Transverse colon (tissue), 4 donors: Measurements from ENCODE around the gene HMCN2. TPM values are rescaled to one million over a fixed set of nuclear protein-coding genes. Genes with fewer than 3 reads are reported as not detected.

Experiments used
- DNase-seq: peaks from one replicate; pipeline ENCODE4 v3.0.0-alpha.2; 2019
- H3K27ac ChIP-seq, 4 donors: fragments of 200-600 bp; sonication (generic); 2 replicates each; pipeline ENCODE4 v1.5.1; 2016 to 2018; ENCODE audit warnings: inconsistent platforms in 4 of 4
- H3K27me3 ChIP-seq: fragments of 200-600 bp; sonication (generic); 2 replicates; pipeline ENCODE4 v1.5.1; 2017; ENCODE audit warnings: inconsistent platforms
- H3K36me3 ChIP-seq, 4 donors: fragments of 200-600 bp; sonication (generic); 2 replicates each; pipeline ENCODE4 v1.5.1; 2017 to 2019; ENCODE audit warnings: inconsistent platforms in 4 of 4
- H3K4me1 ChIP-seq, 4 donors: fragments of 200-600 bp; sonication (generic); 2 replicates each; pipeline ENCODE4 v1.5.1; 2017 to 2020; ENCODE audit warnings: inconsistent platforms in 4 of 4
- H3K4me3 ChIP-seq, 4 donors: fragments of 200-600 bp; sonication (generic); 1 replicate in 1 of 4; 2 replicates in 3 of 4; pipeline versions ENCODE4 v1.5.1 to v1.6.1; 2017 to 2019; ENCODE audit warnings: inconsistent platforms in 4 of 4
- H3K9me3 ChIP-seq, 2 donors: fragments of 200-600 bp; sonication (generic); 2 replicates each; pipeline ENCODE4 v1.5.1; 2017 to 2019; ENCODE audit warnings: inconsistent platforms in 2 of 2
- EP300 ChIP-seq: sonication (generic); formaldehyde crosslinking; IDR thresholded peaks from one replicate; pipeline ENCODE4 v1.6.1; 2017; ENCODE audit warnings: antibody characterized with exemption, low read depth
- POLR2A ChIP-seq: fragments of 450-650 bp; IDR thresholded peaks from one replicate; pipeline ENCODE4 v1.6.1; 2016; ENCODE audit warnings: antibody characterized with exemption, mild to moderate bottlenecking, moderate library complexity
- POLR2AphosphoS5 ChIP-seq, 3 donors: sonication (generic); formaldehyde crosslinking; IDR thresholded peaks; one replicate each; pipeline ENCODE4 v1.6.1; 2016; ENCODE audit warnings: antibody characterized with exemption in 3 of 3
- WGBS, 2 donors: methylation state at CpG; one replicate each; pipeline ENCODE4 v1.1.5; 2018; ENCODE audit warnings: low coverage in 1 of 2; 5-methylcytosine and 5-hydroxymethylcytosine counted together
- in situ Hi-C, 4 donors: fragments of 200-750 bp; cut with MboI; loops; one replicate each; pipeline versions ENCODE4 v1.15.0 to v1.15.1; 2017; ENCODE audit warnings: low sequenced_read_pairs in 3 of 4, low pct_ligation_motif_present in 1 of 4, low pct_unique_long_range_greater_than_20kb in 1 of 4
- intact Hi-C: fragments of 100-400 bp; cut with DNase I; formaldehyde crosslinking; loops from one replicate; pipeline ENCODE4 v1.15.1; 2023; ENCODE audit warnings: low total_unique reads
- total RNA-seq, 4 donors: library from RNA; depleted of rRNA; stranded (reverse); fragments of >200 nt; gene quantifications; one replicate each; pipeline ENCODE4 v1.1.0, GENCODE V29; 2016
- TF ChIP-seq, protein P1 (sequence below), 5 experiments: fragments of 200-600 bp in 3 of 5; fragments of 450-650 bp in 2 of 5; sonication (generic) in 3 of 5; IDR thresholded peaks; 1 replicate in 2 of 5; 2 replicates in 3 of 5; pipeline ENCODE4 v1.5.1; 2016 to 2017; ENCODE audit warnings: antibody characterized with exemption in 5 of 5, inconsistent platforms in 3 of 5, mild to moderate bottlenecking in 2 of 5, moderate library complexity in 1 of 5

The HMCN2 gene
- total RNA-seq, 4 donors from 2014 or later, result 7.8 to 40.0 (median 15.2) TPM

DNA sequence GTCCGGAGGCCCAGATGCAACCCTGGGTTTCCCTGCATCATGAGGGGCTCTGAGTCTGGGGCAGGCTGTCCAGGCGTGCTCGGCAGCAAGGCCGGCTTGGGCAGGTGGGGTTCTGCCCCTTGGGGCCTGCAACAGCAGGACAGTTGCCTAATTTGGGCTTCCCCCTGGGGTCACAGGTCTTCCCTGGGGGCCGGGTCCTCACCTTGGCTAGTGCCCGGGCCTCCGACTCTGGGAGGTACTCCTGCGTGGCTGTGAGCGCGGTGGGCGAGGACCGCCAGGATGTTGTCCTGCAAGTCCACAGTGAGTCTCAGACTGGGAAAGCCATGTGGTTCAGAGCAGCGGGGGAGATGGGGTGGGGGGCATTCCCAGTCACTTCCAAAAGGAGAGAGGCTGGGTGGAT, 97.1 kb downstream of the HMCN2 start:
- in situ Hi-C loops, result no loop called here
- Histone ChIP-seq H3K4me1 (no peaks in the 10 kb centered on the region), H3K36me3 (no peaks in the 10 kb centered on the region), H3K4me3 (no peak overlapping the region), H3K27ac (no peak overlapping the region), H3K27me3 (no peaks in the 10 kb centered on the region), H3K9me3 (no peaks in the 10 kb centered on the region)
- TF ChIP-seq, protein P1, sequence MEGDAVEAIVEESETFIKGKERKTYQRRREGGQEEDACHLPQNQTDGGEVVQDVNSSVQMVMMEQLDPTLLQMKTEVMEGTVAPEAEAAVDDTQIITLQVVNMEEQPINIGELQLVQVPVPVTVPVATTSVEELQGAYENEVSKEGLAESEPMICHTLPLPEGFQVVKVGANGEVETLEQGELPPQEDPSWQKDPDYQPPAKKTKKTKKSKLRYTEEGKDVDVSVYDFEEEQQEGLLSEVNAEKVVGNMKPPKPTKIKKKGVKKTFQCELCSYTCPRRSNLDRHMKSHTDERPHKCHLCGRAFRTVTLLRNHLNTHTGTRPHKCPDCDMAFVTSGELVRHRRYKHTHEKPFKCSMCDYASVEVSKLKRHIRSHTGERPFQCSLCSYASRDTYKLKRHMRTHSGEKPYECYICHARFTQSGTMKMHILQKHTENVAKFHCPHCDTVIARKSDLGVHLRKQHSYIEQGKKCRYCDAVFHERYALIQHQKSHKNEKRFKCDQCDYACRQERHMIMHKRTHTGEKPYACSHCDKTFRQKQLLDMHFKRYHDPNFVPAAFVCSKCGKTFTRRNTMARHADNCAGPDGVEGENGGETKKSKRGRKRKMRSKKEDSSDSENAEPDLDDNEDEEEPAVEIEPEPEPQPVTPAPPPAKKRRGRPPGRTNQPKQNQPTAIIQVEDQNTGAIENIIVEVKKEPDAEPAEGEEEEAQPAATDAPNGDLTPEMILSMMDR (IDR thresholded peaks at IDR 0.05), result no peak
- TF ChIP-seq POLR2A (no peak), EP300 (no peak), POLR2AphosphoS5 (IDR thresholded peaks at IDR 0.05) (no peak)
- intact Hi-C loops, result no loop called here
- 82% methylated on average over 6 of the region's 13 CpGs; no CpG with 5 or more reads in 1 of the 2 donors for WGBS, 2 donors
- DNase-seq, result no peak

GRCh38 chr9:130363755-130364404, 98.3 kb downstream of the HMCN2 start:
- H3K36me3 ChIP-seq, result no peaks in the 10 kb centered on the region
- no peak for TF ChIP-seq POLR2AphosphoS5 (IDR thresholded peaks at IDR 0.05)
- TF ChIP-seq EP300, result no peak
- TF ChIP-seq, protein P1 (IDR thresholded peaks at IDR 0.05), result no peak
- TF ChIP-seq POLR2A, result no peak
- intact Hi-C loops, result no loop called here
- DNase-seq, result no peak
- no peak overlapping the region for H3K27ac ChIP-seq
- H3K4me3 ChIP-seq, result no peak overlapping the region
- H3K4me1 ChIP-seq, result no peaks in the 10 kb centered on the region
- no peaks in the 10 kb centered on the region for H3K9me3 ChIP-seq
- in situ Hi-C loops, result no loop called here
- no peaks in the 10 kb centered on the region for H3K27me3 ChIP-seq
- WGBS, 2 donors, result 79 to 86% methylated on average over 6 to 9 of the region's 9 CpGs

GRCh38 chr9:130364619-130365322, 99.2 kb downstream of the HMCN2 start:
- intact Hi-C loops (no loop called here), in situ Hi-C loops (no loop called here)
- Histone ChIP-seq H3K27ac (no peak overlapping the region), H3K27me3 (no peaks in the 10 kb centered on the region), H3K4me1 (no peaks in the 10 kb centered on the region), H3K36me3 (no peaks in the 10 kb centered on the region), H3K9me3 (no peaks in the 10 kb centered on the region), H3K4me3 (no peak overlapping the region)
- DNase-seq, result no peak
- TF ChIP-seq POLR2AphosphoS5 (IDR thresholded peaks at IDR 0.05), result no peak
- TF ChIP-seq, protein P1 (IDR thresholded peaks at IDR 0.05), result no peak
- TF ChIP-seq EP300, result no peak
- TF ChIP-seq POLR2A, result no peak
- 97% methylated on average over 4 of the region's 13 CpGs; no CpG with 5 or more reads in 1 of the 2 donors for WGBS, 2 donors

GRCh38 chr9:130365323-130365721, 99.8 kb downstream of the HMCN2 start:
- no peak for DNase-seq
- WGBS, 2 donors, result 85% methylated on average over 9 of the region's 10 CpGs; no CpG with 5 or more reads in 1 of the 2 donors
- Histone ChIP-seq H3K4me1 (no peaks in the 10 kb centered on the region), H3K27me3 (no peaks in the 10 kb centered on the region), H3K4me3 (no peak overlapping the region), H3K9me3 (no peaks in the 10 kb centered on the region), H3K36me3 (no peaks in the 10 kb centered on the region), H3K27ac (no peak overlapping the region)
- intact Hi-C loops, result no loop called here
- TF ChIP-seq EP300 (no peak), POLR2A (no peak), POLR2AphosphoS5 (IDR thresholded peaks at IDR 0.05) (no peak)
- TF ChIP-seq, protein P1 (IDR thresholded peaks at IDR 0.05), result no peak
- in situ Hi-C loops, result no loop called here
